ENCODE data around the gene HSP90B1. TPM values are rescaled to one million over a fixed set of nuclear protein-coding genes. Genes with fewer than 3 reads are reported as not detected.

The HSP90B1 gene
- total RNA-seq, 1 donor from 2014 or later = 802 TPM

DNA sequence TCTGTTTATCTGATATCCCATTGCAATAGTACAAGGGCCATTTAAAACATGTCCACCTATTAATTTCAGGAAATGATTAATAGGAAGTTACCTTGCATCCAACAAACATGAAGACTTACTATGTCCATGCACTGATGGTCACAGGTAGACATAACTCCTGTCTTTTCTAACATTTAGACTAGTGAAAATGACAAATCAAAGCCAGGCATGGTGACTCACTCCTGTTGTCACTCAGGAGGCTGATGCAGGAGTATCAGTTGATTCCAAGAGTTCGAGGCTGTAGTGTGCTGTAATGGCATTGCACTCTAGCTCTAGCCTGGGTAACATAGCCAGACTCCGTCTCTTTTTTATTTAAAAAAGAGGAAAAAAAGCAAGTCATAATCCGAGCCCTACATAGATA is 14.8 kb downstream of the HSP90B1 start:
- Mint-ChIP-seq H3K4me3 (ENCODE audit: low read depth) (no peak overlapping the region), H3K36me3 (ENCODE audit: insufficient read depth) (peaks cover 54% of the 10 kb centered on the region)
- TF ChIP-seq CTCF (IDR thresholded peaks at IDR 0.05; ENCODE audit: unreplicated experiment) = no peak

GRCh38 chr12:103947871-103948555 is 17.8 kb downstream of the HSP90B1 start:
- DNase-seq (ENCODE audit: low spot score, unreplicated experiment) = no peak
- Mint-ChIP-seq H3K27me3 (no peaks in the 10 kb centered on the region), H3K27ac (peak overlapping the region; percentile 88), H3K4me1 (ENCODE audit: low read depth) (no peaks in the 10 kb centered on the region), H3K36me3 (ENCODE audit: insufficient read depth) (peaks cover 44% of the 10 kb centered on the region), H3K4me3 (ENCODE audit: low read depth) (no peak overlapping the region), H3K9me3 (ENCODE audit: low read depth) (no peaks in the 10 kb centered on the region)
- TF ChIP-seq CTCF (IDR thresholded peaks at IDR 0.05; ENCODE audit: unreplicated experiment) = no peak

More for the DNA sequence above, 14.8 kb downstream of the HSP90B1 start:
- Mint-ChIP-seq H3K27ac (no peak overlapping the region), H3K9me3 (ENCODE audit: low read depth) (no peaks in the 10 kb centered on the region), H3K27me3 (no peaks in the 10 kb centered on the region), H3K4me1 (ENCODE audit: low read depth) (no peaks in the 10 kb centered on the region)
- no peak for DNase-seq (ENCODE audit: low spot score, unreplicated experiment)

DNA sequence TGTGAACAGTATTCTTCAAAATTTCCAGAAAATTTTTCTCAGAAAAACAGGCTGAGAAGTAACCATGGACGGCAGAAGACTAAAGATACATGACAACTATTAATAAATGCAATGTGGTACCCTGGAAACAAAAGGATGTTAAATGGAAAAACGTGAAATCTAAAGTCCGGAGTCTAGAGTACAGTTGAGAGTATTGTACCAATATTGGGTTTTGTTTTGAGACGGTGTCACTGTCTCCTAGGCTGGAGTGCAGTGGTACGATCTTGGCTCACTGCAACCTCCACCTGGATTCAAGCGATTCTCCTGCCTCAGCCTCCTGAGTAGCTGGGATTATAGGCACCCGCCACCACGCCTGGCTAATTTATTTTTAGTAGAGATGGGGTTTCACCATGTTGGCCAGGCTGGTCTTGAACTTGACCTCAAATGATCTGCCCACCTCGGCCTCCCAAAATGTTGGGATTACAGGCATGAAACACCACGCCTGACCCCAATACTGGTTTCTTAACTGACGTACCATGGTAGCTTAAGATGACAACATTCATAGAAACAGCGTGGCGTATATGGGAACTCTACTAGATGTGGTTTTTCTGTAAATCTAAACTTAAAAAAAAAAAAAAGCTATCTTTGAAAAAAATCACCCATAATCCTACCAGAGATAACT is 18.7 kb downstream of the HSP90B1 start:
- Mint-ChIP-seq H3K4me3 (ENCODE audit: low read depth) (no peak overlapping the region), H3K27ac (peak overlapping the region; percentile 88), H3K27me3 (no peaks in the 10 kb centered on the region), H3K4me1 (ENCODE audit: low read depth) (no peaks in the 10 kb centered on the region), H3K9me3 (ENCODE audit: low read depth) (no peaks in the 10 kb centered on the region), H3K36me3 (ENCODE audit: insufficient read depth) (peaks cover 42% of the 10 kb centered on the region)
- TF ChIP-seq CTCF (IDR thresholded peaks at IDR 0.05; ENCODE audit: unreplicated experiment) = no peak
- no peak for DNase-seq (ENCODE audit: low spot score, unreplicated experiment)

- Mint-ChIP-seq H3K27me3 (no peaks in the 10 kb centered on the region), H3K4me3 (ENCODE audit: low read depth) (no peak overlapping the region), H3K9me3 (ENCODE audit: low read depth) (no peaks in the 10 kb centered on the region), H3K36me3 (ENCODE audit: insufficient read depth) (peaks cover 31% of the 10 kb centered on the region), H3K27ac (no peak overlapping the region), H3K4me1 (ENCODE audit: low read depth) (peaks cover 14% of the 10 kb centered on the region)
- DNase-seq (ENCODE audit: low spot score, unreplicated experiment) = no peak
- TF ChIP-seq CTCF (IDR thresholded peaks at IDR 0.05; ENCODE audit: unreplicated experiment) = no peak
These were observed 22.3 kb downstream of the HSP90B1 start for GRCh38 chr12:103952497-103952896.

- H3K4me1 Mint-ChIP-seq (ENCODE audit: low read depth) = peaks cover 25% of the 10 kb centered on the region
- no peak for DNase-seq (ENCODE audit: low spot score, unreplicated experiment)
- H3K4me3 Mint-ChIP-seq (ENCODE audit: low read depth) = peak overlapping the region; percentile 92
- peaks cover 11% of the 10 kb centered on the region for H3K36me3 Mint-ChIP-seq (ENCODE audit: insufficient read depth)
- no peak for TF ChIP-seq CTCF (IDR thresholded peaks at IDR 0.05; ENCODE audit: unreplicated experiment)
- peak overlapping the region; percentile 99 for H3K27ac Mint-ChIP-seq
- no peaks in the 10 kb centered on the region for H3K27me3 Mint-ChIP-seq
- H3K9me3 Mint-ChIP-seq (ENCODE audit: low read depth) = no peaks in the 10 kb centered on the region
These were observed 25.8 kb downstream of the HSP90B1 start for GRCh38 chr12:103955811-103956508.
